K562 (cell line): ENCODE results near the gene DTX3. TPM values are rescaled to one million over a fixed set of nuclear protein-coding genes. Genes with fewer than 3 reads are reported as not detected.
A peak's percentile ranks its signal among the peaks of the same experiment; 100 is the strongest.

Experiments
- ATAC-seq: fragments of 200-7000 bp; cut with Tn5 transposase; 3 replicates; pipeline ENCODE4 v1.9.1; 2020; ENCODE audit warnings: moderate library complexity
- BruUV-seq: library from RNA; stranded (reverse); fragments of 400-500 nt; replicated peaks from 2 replicates; lab custom pipeline; 2021; lab: Mats Ljungman, UMichigan
- CTCF ChIA-PET: fragments of 300-600 bp; formaldehyde crosslinking; extraction: SDS; loops from one replicate; lab custom pipeline; 2021; ENCODE audit warnings: low intra/inter-chr PET ratio; lab: Yijun Ruan, JAX
- POLR2A ChIA-PET: fragments of 300-600, 350-650 bp; sonication (Branson Sonifier 250); formaldehyde crosslinking; extraction: SDS; loops from one replicate; lab custom pipeline; 2021; ENCODE audit warnings: antibody characterized with exemption, inconsistent platforms; lab: Yijun Ruan, JAX
- DNase-seq, 4 experiments: peaks; one replicate each; pipeline versions ENCODE4 v3.0.0 to v3.0.0-alpha.2; 2011 to 2018; ENCODE audit warnings: low spot score in 3 of 4, mixed read lengths in 3 of 4; ENCODE audit errors: extremely low read depth in 1 of 4
- FAIRE-seq: peaks from 2 replicates; lab custom pipeline; 2011; peaks lifted over from hg19 to GRCh38; lab: Jason Lieb, UNC
- H2AFZ ChIP-seq: 2 replicates; pipeline ENCODE4 v1.6.0; 2011; ENCODE audit warnings: low read depth, low read length, control low read depth, inconsistent platforms
- H3K27ac ChIP-seq: fragments of 200-600 bp; 3 replicates; pipeline ENCODE4 v1.8.0; 2011; ENCODE audit warnings: low read depth, mild to moderate bottlenecking, control low read depth, inconsistent platforms, low read length, moderate library complexity, mixed read lengths; ENCODE audit errors: extremely low read depth
- H3K27me3 ChIP-seq, 2 experiments: fragments of 300-600 bp in 1 of 2; 2 replicates in 1 of 2; 3 replicates in 1 of 2; pipeline versions ENCODE4 v1.6.0 to v1.8.0; 2011; ENCODE audit warnings: inconsistent platforms in 2 of 2, low read length in 2 of 2, mild to moderate bottlenecking in 1 of 2, mixed read lengths in 1 of 2, moderate library complexity in 1 of 2; ENCODE audit not compliant: control insufficient read depth in 2 of 2, insufficient read depth in 2 of 2
- H3K36me3 ChIP-seq: fragments of 300-600 bp; 3 replicates; pipeline ENCODE4 v1.8.0; 2011; ENCODE audit warnings: mild to moderate bottlenecking, low read length, inconsistent platforms; ENCODE audit not compliant: control insufficient read depth, insufficient read depth
- H3K4me1 ChIP-seq, 2 experiments: fragments of 200-600 bp in 1 of 2; replicated peaks in 1 of 2; 2 replicates in 1 of 2; 3 replicates in 1 of 2; pipeline versions ENCODE4 v1.5.1 to v1.8.0; 2011; ENCODE audit warnings: inconsistent platforms in 2 of 2, low read length in 2 of 2, mild to moderate bottlenecking in 1 of 2, mixed read lengths in 1 of 2, moderate library complexity in 1 of 2; ENCODE audit not compliant: control insufficient read depth in 2 of 2, insufficient read depth in 2 of 2
- H3K4me2 ChIP-seq: 2 replicates; pipeline ENCODE4 v1.6.1; 2011; ENCODE audit warnings: low read length, control low read depth, inconsistent platforms, mixed read lengths; ENCODE audit not compliant: insufficient read depth
- H3K4me3 ChIP-seq: fragments of 200-600 bp; sonication (generic), shearing (Covaris generic); 2 replicates; pipeline ENCODE4 v1.5.1; 2016; ENCODE audit warnings: control low read depth, inconsistent platforms
- H3K79me2 ChIP-seq: fragments of 200-600 bp; 3 replicates; pipeline ENCODE4 v1.8.0; 2011; ENCODE audit warnings: low read length, inconsistent platforms; ENCODE audit not compliant: control insufficient read depth, insufficient read depth
- H3K9ac ChIP-seq, 2 experiments: 2 replicates each; pipeline versions ENCODE4 v1.6.0 to v1.6.1; 2011; ENCODE audit warnings: low read depth in 2 of 2, low read length in 2 of 2, control low read depth in 1 of 2, inconsistent platforms in 1 of 2, mild to moderate bottlenecking in 1 of 2, mixed read lengths in 1 of 2; ENCODE audit not compliant: insufficient read depth in 1 of 2
- H3K9me1 ChIP-seq: one replicate; pipeline ENCODE4 v1.6.0; 2011; ENCODE audit warnings: inconsistent platforms, mild to moderate bottlenecking, low read length, moderate library complexity; ENCODE audit not compliant: control insufficient read depth, insufficient read depth
- H3K9me3 ChIP-seq: replicated peaks from 2 replicates; pipeline ENCODE4 v1.5.1; 2011; ENCODE audit warnings: low read depth, low read length, inconsistent platforms; ENCODE audit not compliant: control insufficient read depth, insufficient read depth
- H4K20me1 ChIP-seq: replicated peaks from 2 replicates; pipeline ENCODE4 v1.6.1; 2011; ENCODE audit warnings: low read length, inconsistent platforms, mixed read lengths; ENCODE audit not compliant: control insufficient read depth, insufficient read depth
- ARID1B ChIP-seq: fragments of 450-650 bp; IDR thresholded peaks from 2 replicates; pipeline ENCODE4 v1.6.1; 2016; ENCODE audit warnings: antibody characterized with exemption, mild to moderate bottlenecking, inconsistent platforms
- ARID2 ChIP-seq: fragments of 450-650 bp; IDR thresholded peaks from 2 replicates; pipeline ENCODE4 v1.6.1; 2017; ENCODE audit warnings: antibody characterized with exemption, mild to moderate bottlenecking
- BHLHE40 ChIP-seq: IDR thresholded peaks from 2 replicates; pipeline ENCODE4 v1.6.1; 2011; ENCODE audit warnings: low read length, improper control_type of control experiment
- GATAD2B ChIP-seq: fragments of 450-650 bp; IDR thresholded peaks from 2 replicates; pipeline ENCODE4 v1.6.1; 2017; ENCODE audit warnings: mild to moderate bottlenecking, borderline replicate concordance
- HDAC1 ChIP-seq, 2 experiments: fragments of 450-650 bp; IDR thresholded peaks; 2 replicates each; pipeline ENCODE4 v1.6.1; 2016 to 2017; ENCODE audit warnings: inconsistent platforms in 1 of 2, mild to moderate bottlenecking in 1 of 2, moderate library complexity in 1 of 2
- HDGF ChIP-seq: fragments of 450-650 bp; IDR thresholded peaks from 2 replicates; pipeline ENCODE4 v1.6.1; 2016
- NFIC ChIP-seq: fragments of 450-650 bp; IDR thresholded peaks from 2 replicates; pipeline ENCODE4 v1.6.1; 2017; ENCODE audit warnings: mild to moderate bottlenecking, inconsistent platforms
- NR4A1 ChIP-seq, 2 experiments: fragments of 250-450 bp in 1 of 2; fragments of 450-650 bp in 1 of 2; sonication (Bioruptor Pico) in 1 of 2; IDR thresholded peaks; 2 replicates each; pipeline versions ENCODE4 v1.4.0 to v1.6.1; 2016 to 2020; ENCODE audit warnings: mild to moderate bottlenecking in 2 of 2, missing compliant biosample characterization in 1 of 2, missing genetic modification characterization in 1 of 2, moderate library complexity in 1 of 2
- RUNX1 ChIP-seq: sonication (generic); IDR thresholded peaks from 2 replicates; pipeline ENCODE4 v1.6.1; 2016; ENCODE audit warnings: antibody characterized with exemption, low read depth
- SETDB1 ChIP-seq: IDR thresholded peaks from one replicate; pipeline ENCODE4 v1.6.1; 2012; ENCODE audit warnings: low read length, control low read depth, inconsistent platforms
- ZNF311 ChIP-seq: fragments of 250-450 bp; sonication (Bioruptor Pico); IDR thresholded peaks from 2 replicates; pipeline ENCODE4 v1.4.0; 2020; ENCODE audit warnings: mild to moderate bottlenecking, moderate library complexity
- ZNF561 ChIP-seq: fragments of 450-650 bp; formaldehyde crosslinking; conservative IDR thresholded peaks from 2 replicates; pipeline ENCODE4 v1.4.0; 2020; ENCODE audit warnings: mild to moderate bottlenecking, moderate library complexity
- ZNF766 ChIP-seq: fragments of 200-800 bp; sonication (Bioruptor generic); conservative IDR thresholded peaks from 2 replicates; pipeline ENCODE4 v1.6.1; 2016; ENCODE audit warnings: missing genetic modification characterization, missing compliant biosample characterization
- WGBS: fragments of 100-300 bp; shearing (Covaris generic); methylation state at CpG from one replicate; pipeline ENCODE4 v1.1.6; 2016; ENCODE audit warnings: low coverage, mixed read lengths; ENCODE audit not compliant: insufficient coverage; ENCODE audit errors: missing lambda C conversion rate; 5-methylcytosine and 5-hydroxymethylcytosine counted together
- in situ Hi-C: fragments of 300-500 bp; cut with MboI; formaldehyde crosslinking; loops from 4 replicates; pipeline ENCODE4 v1.15.0; 2018; ENCODE audit warnings: inconsistent platforms, mixed read lengths
- intact Hi-C: fragments of 100-400 bp; cut with micrococcal nuclease; formaldehyde crosslinking; loops from 2 replicates; pipeline ENCODE4 v1.14.2; 2022
- polyA plus RNA-seq, 8 experiments: library from polyadenylated mRNA; depleted of rRNA in 4 of 8; stranded (reverse) in 5 of 8; unstranded in 3 of 8; fragments of >200 nt; fragmentation: Nextera tagmentation in 2 of 8; fragmentation: Illumina TruSeq in 1 of 8; extraction: Ambion mirVana in 2 of 8; extraction: Trizol in 1 of 8; gene quantifications; 2 replicates each; pipeline versions ENCODE4 v1.2.1 to v1.2.3, GENCODE V29; 2011 to 2014; ENCODE audit warnings: inconsistent platforms in 1 of 8, missing spikeins in 1 of 8
- total RNA-seq, 7 experiments: library from RNA; depleted of rRNA in 6 of 7; stranded (reverse); fragments of >200 nt in 6 of 7; fragmentation: Illumina TruSeq in 2 of 7; extraction: Trizol in 2 of 7; gene quantifications; 2 replicates each; pipeline versions ENCODE4 v1.2.1 to v1.2.3, GENCODE V29; 2011 to 2021; ENCODE audit warnings: low replicate concordance in 1 of 7
- TF ChIP-seq, protein P1 (sequence below): fragments of 450-650 bp; formaldehyde crosslinking; IDR thresholded peaks from 2 replicates; pipeline ENCODE4 v1.4.0; 2020; ENCODE audit warnings: mild to moderate bottlenecking, moderate library complexity
- TF ChIP-seq, protein P2 (sequence below): fragments of 200-800 bp; sonication (Bioruptor generic); IDR thresholded peaks from 2 replicates; pipeline ENCODE4 v1.6.1; 2017; ENCODE audit warnings: missing genetic modification characterization, missing compliant biosample characterization
- TF ChIP-seq, protein P3 (sequence below): fragments of 450-650 bp; formaldehyde crosslinking; IDR thresholded peaks from 2 replicates; pipeline ENCODE4 v1.4.0; 2020; ENCODE audit warnings: mild to moderate bottlenecking, mixed read lengths

DTX3 gene
- total and polyA plus RNA-seq, 9 of the 15 experiments (the other 6 are each of a cell fraction or from before 2014, with no cell fraction given) = 0.03 to 0.09 (median 0.06) TPM; not detected in 6

DNA sequence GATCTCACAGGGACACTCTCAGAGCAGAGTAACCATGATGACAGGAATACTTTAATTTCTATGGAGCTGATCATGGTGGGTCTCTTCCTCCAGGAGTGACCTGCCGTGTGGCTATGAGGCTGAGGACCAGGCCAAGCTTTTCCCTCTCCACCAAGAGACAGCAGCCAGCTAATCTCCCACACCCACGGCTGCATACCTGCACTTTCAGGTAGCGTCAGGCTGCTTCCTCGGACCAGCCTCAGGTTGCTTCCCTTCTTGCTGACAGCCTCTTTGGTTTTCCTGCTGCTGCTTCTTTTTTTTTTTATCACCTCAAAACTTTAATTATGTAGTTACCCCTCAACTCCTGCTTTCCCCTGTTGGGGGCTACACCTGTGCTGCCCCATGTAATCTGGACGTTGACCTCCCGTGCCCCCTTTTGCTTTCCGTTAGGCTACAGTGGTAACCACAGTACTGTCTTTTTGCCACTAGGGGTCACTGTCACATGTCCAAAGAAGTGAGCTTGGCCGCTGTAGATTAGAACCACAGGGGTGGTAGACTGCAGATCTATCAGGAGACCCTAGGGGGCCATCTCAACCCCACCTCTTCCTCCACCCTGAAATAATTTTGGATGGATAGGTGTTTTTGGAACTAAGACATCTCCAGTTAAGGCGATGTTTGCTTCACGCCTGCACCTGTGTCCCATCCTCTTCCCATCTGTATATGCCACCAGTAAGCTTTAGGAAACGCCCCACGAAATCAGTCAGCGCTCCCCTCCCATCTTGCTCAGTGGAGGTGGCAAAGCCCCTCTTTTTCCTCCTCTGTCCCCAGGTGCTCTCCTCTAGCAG is 21.4 kb upstream of the DTX3 start:
- H3K9me1 ChIP-seq = no peaks in the 10 kb centered on the region
- H3K4me3 ChIP-seq = no peak overlapping the region
- no peaks in the 10 kb centered on the region for H3K79me2 ChIP-seq
- no peaks in the 10 kb centered on the region for H3K9me3 ChIP-seq
- peaks cover 66% of the 10 kb centered on the region; the same call in 2 of the 3 replicates for H3K36me3 ChIP-seq
- FAIRE-seq (peak; percentile 98), ATAC-seq (peak; percentile 98), DNase-seq (peak; percentile 88 to 94 (median 92))
- no peaks in the 10 kb centered on the region; a peak in 2 of 5 replicates for H3K4me1 ChIP-seq
- no peak overlapping the region for H2AFZ ChIP-seq
- in situ Hi-C loops = no loop called here
- H3K4me2 ChIP-seq = no peak overlapping the region
- no peak overlapping the region for H3K9ac ChIP-seq
- intact Hi-C loops = loop anchor here (1.0 to 2.0 kb wide), 5 partner anchors 38 to 322 kb away; partner anchors contain the start of gene B4GALNT1
- BruUV-seq = no TSS peak
- WGBS = 51% methylated on average over 13 of the region's 13 CpGs
- H3K27me3 ChIP-seq = no peaks in the 10 kb centered on the region
- ChIA-PET CTCF (interaction anchor here (0.6 to 4.6 kb wide), 10 partner anchors 38 to 323 kb away, joined by 3 to 36 read pairs (median 4); partner anchors contain the start of gene B4GALNT1), POLR2A (interaction anchor here (0.6 to 1.4 kb wide), 15 partner anchors 8 to 191 kb away, joined by 3 to 9 read pairs (median 4); partner anchors contain the start of genes CDK4 and DDIT3)
- H3K27ac ChIP-seq = no peak overlapping the region
- peaks cover 3% of the 10 kb centered on the region; the same call in 1 of the 2 replicates for H4K20me1 ChIP-seq
- 0 out of 2 replicates have a peak, but pooled peaks have one; percentile 13 for TF ChIP-seq RUNX1
- TF ChIP-seq ARID2 = peak; percentile 51; the same call in 1 of the 2 replicates
- TF ChIP-seq, protein P1, sequence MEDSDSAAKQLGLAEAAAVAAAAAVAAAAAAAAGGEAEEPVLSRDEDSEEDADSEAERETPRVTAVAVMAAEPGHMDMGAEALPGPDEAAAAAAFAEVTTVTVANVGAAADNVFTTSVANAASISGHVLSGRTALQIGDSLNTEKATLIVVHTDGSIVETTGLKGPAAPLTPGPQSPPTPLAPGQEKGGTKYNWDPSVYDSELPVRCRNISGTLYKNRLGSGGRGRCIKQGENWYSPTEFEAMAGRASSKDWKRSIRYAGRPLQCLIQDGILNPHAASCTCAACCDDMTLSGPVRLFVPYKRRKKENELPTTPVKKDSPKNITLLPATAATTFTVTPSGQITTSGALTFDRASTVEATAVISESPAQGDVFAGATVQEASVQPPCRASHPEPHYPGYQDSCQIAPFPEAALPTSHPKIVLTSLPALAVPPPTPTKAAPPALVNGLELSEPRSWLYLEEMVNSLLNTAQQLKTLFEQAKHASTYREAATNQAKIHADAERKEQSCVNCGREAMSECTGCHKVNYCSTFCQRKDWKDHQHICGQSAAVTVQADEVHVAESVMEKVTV = peak; percentile 90
- peak; percentile 16; the same call in 1 of the 2 replicates for TF ChIP-seq NFIC
- TF ChIP-seq ZNF311 (CRISPR knock-in tag) = no peak
- no peak; the same call in 1 of the 2 replicates for TF ChIP-seq GATAD2B
- 0 out of 2 replicates have a peak, but pooled peaks have one; percentile 9 for TF ChIP-seq ARID1B
- peak; percentile 52; the same call in 1 of the 2 replicates for TF ChIP-seq BHLHE40
- TF ChIP-seq, protein P2, sequence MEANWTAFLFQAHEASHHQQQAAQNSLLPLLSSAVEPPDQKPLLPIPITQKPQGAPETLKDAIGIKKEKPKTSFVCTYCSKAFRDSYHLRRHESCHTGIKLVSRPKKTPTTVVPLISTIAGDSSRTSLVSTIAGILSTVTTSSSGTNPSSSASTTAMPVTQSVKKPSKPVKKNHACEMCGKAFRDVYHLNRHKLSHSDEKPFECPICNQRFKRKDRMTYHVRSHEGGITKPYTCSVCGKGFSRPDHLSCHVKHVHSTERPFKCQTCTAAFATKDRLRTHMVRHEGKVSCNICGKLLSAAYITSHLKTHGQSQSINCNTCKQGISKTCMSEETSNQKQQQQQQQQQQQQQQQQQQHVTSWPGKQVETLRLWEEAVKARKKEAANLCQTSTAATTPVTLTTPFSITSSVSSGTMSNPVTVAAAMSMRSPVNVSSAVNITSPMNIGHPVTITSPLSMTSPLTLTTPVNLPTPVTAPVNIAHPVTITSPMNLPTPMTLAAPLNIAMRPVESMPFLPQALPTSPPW (CRISPR knock-in tag) = peak; percentile 56
- TF ChIP-seq, protein P3, sequence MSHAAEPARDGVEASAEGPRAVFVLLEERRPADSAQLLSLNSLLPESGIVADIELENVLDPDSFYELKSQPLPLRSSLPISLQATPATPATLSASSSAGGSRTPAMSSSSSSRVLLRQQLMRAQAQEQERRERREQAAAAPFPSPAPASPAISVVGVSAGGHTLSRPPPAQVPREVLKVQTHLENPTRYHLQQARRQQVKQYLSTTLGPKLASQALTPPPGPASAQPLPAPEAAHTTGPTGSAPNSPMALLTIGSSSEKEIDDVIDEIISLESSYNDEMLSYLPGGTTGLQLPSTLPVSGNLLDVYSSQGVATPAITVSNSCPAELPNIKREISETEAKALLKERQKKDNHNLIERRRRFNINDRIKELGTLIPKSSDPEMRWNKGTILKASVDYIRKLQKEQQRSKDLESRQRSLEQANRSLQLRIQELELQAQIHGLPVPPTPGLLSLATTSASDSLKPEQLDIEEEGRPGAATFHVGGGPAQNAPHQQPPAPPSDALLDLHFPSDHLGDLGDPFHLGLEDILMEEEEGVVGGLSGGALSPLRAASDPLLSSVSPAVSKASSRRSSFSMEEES (CRISPR knock-in tag) = 0 out of 2 replicates have a peak, but pooled peaks have one; percentile 3
- TF ChIP-seq ZNF766 (CRISPR knock-in tag) = 0 out of 2 replicates have a peak, but pooled peaks have one; percentile 40
- 0 out of 2 replicates have a peak, but pooled peaks have one; percentile 11 for TF ChIP-seq NR4A1 (CRISPR knock-in tag; IDR thresholded peaks at IDR 0.05)
- TF ChIP-seq NR4A1 (tag; IDR thresholded peaks at IDR 0.05) = no peak
- no peak for TF ChIP-seq SETDB1
- TF ChIP-seq HDAC1 (IDR thresholded peaks at IDR 0.05) = 0 out of 4 replicates have a peak, but pooled peaks of 1 of the 2 experiments have one; percentile 18
- TF ChIP-seq ZNF561 (CRISPR knock-in tag) = no peak
- 0 out of 2 replicates have a peak, but pooled peaks have one; percentile 57 for TF ChIP-seq HDGF
